ENCODE data around the gene FAM83C.

DNA sequence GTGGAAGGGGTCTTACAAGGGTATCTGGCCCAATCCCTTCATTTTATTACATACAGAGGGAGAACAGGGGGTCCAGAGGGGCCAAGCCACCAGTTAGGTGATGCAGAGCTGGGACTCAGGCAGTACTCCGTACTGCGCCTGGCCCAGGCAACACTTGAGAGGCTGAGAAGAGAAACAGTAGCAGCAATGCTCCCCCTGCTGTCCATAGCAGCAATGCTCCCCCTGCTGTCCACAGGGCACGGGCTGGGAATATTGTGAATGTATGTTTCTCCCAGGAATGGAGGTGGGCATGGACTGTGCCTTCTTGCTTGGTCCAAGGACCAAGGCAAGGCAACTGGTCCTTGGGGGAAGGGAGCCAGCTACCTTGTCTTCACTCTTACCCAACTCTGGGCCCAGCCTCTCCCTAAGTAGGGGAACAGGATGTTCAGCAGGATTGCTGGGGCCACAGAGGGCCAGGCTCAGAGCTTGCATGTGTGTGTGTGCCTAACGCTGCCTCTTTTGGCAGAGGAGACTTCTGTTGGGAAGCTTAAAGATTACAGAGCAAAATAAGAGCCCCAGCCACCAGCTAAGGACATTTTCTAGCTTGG, 14.8 kb upstream of the FAM83C start:
- TF ChIP-seq, protein P1, sequence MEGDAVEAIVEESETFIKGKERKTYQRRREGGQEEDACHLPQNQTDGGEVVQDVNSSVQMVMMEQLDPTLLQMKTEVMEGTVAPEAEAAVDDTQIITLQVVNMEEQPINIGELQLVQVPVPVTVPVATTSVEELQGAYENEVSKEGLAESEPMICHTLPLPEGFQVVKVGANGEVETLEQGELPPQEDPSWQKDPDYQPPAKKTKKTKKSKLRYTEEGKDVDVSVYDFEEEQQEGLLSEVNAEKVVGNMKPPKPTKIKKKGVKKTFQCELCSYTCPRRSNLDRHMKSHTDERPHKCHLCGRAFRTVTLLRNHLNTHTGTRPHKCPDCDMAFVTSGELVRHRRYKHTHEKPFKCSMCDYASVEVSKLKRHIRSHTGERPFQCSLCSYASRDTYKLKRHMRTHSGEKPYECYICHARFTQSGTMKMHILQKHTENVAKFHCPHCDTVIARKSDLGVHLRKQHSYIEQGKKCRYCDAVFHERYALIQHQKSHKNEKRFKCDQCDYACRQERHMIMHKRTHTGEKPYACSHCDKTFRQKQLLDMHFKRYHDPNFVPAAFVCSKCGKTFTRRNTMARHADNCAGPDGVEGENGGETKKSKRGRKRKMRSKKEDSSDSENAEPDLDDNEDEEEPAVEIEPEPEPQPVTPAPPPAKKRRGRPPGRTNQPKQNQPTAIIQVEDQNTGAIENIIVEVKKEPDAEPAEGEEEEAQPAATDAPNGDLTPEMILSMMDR (IDR thresholded peaks at IDR 0.05), result peak; percentile 46
- no peak for TF ChIP-seq EZH2 (IDR thresholded peaks at IDR 0.05; ENCODE audit: borderline replicate concordance, insufficient read depth, low read depth, low read length, poor library complexity, severe bottlenecking)
